Sigmoid colon (tissue), 4 donors: ENCODE results near the gene MAP3K3.

Source experiments
- CTCF ChIP-seq, 4 experiments: fragments of 450-650 bp in 3 of 4; fragments of 200-600 bp in 1 of 4; IDR thresholded peaks; one replicate each; pipeline ENCODE4 v1.5.1; 2016 to 2019; ENCODE audit warnings: antibody characterized with exemption in 4 of 4, mild to moderate bottlenecking in 3 of 4, moderate library complexity in 2 of 4
- POLR2AphosphoS5 ChIP-seq, 4 donors: sonication (generic); formaldehyde crosslinking; IDR thresholded peaks; one replicate each; pipeline ENCODE4 v1.6.1; 2017; ENCODE audit warnings: antibody characterized with exemption in 4 of 4

GRCh38 chr17:63694229-63694949 is 72.2 kb downstream of the MAP3K3 start:
- TF ChIP-seq CTCF (IDR thresholded peaks at IDR 0.05) (no peak), POLR2AphosphoS5 (IDR thresholded peaks at IDR 0.05) (no peak)
